GM18858 (cell line): ENCODE data around the gene GGT6.

Experiments used
- ATAC-seq: cut with Tn5 transposase; IDR thresholded peaks from one replicate; pipeline ENCODE4 v1.9.1; 2021; ENCODE audit not compliant: unreplicated experiment

GGT6 gene

DNA sequence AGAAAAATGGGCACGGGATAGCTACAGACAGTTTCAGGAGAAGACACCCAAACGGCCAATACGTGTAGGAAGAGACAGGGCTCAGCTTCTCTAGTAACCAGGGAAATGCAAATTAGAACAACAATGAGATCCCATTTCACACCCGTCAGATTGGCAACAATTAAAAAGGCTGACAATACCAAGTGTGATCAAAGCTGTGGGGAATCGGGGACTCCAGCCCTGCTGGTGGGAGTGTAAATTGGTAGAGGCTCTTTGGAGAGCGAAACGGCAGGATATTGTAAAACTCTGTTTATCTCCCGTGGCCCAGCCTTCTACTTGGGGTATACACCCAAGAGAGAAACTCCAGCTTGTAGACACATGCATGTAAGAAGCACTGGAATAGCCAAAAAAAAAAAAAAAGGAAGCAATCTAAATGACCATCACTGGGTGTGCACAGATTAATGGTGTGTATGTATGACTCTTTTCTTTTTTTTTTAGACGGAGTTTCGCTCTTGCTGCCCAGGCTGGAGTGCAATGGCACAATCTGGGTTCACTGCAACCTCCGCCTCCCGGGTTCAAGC lies 32.7 kb downstream of the GGT6 start:
- ATAC-seq, result no peak

DNA sequence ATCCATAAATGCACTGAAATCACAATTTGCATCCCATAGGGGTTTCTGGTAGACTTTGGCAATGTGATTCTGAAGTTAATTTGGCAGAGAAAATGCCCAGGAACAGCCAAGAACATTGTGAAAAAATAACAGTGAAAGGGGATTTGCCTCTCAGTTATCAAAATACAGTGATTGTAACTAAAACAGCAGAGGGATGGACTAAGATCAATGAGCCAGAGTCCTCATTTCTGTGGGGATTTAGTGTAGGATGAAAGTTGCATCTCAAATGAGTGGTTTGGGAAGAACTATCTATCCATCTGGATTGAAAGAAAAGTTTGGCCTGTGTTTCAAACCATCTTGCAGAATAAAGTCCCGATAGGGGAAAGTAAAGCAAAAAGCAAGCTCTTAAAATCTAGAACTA lies 33.2 kb downstream of the GGT6 start:
- no peak for ATAC-seq

DNA sequence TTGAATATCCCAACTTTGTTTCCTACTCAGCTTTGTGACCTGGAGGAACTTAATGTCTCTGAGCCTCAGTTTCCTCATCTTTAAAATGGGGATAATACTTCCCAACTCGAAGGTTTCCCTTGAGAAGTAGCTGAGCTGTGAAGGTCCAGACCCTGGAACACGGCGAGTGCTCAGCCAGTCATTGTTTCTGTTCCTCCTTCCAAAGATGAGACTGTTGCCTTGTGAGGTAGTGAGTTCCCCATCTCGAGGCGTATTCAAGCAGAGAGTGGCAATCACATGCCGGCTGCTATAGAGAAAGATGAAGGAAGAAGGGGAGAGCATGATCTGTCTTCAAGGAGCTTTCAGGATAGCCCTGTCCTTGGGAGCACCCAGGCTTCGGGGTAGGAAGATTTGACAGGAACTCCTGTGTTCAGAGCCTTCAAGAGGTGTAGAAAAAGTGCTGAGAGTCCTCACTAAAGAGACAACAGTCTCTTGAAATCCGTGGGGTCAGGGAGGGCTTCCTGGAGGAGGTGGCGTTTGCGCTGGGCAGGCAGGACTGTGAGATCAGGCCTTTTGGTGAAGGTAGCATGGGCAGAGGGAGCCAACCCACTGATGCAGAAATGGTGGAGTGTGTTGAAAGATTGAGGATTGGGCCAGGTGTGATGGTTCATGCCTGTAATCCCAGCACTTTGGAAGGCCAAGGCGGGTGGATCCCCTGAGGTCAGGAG lies 34.5 kb downstream of the GGT6 start:
- ATAC-seq, result no peak

DNA sequence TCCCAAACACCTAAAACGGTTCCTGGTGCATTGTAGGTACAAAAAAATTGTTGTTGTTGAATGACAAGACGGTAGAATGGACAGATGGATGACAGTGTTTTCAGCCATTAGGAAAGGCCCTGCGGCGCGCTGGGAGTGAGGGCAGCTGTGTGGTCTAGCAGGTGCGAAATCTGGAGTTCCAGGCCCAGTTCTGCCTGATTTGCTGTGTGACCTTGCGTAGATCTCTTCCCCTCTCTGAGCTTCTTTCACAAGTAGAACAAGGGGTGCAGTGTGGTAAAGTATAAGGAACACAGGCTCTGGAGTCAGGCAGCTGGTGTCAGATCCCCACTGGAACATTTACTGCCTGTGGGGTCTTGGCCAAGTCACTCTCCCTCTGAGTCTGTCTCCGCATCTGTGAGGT lies 36.4 kb downstream of the GGT6 start:
- no peak for ATAC-seq

DNA sequence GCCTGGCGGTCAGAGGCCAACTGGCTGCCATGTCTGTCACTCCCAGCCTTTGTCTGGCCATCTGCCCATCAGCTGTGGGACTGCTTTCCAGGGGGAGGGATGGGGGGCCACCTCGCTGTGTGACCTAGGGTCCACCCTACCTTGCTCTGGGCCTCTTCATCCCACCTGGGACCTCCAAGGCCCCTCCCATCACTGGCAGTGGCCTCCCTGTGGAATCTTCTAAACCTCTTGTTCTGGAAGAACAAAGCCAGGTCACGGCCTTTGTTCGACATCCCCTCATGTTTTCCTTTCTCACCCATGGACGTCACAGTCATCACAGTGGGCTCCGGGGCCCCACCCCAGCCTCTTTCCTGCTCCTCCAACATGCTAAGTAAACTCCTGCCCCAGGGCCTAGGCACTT lies 37.7 kb downstream of the GGT6 start:
- ATAC-seq, result no peak

DNA sequence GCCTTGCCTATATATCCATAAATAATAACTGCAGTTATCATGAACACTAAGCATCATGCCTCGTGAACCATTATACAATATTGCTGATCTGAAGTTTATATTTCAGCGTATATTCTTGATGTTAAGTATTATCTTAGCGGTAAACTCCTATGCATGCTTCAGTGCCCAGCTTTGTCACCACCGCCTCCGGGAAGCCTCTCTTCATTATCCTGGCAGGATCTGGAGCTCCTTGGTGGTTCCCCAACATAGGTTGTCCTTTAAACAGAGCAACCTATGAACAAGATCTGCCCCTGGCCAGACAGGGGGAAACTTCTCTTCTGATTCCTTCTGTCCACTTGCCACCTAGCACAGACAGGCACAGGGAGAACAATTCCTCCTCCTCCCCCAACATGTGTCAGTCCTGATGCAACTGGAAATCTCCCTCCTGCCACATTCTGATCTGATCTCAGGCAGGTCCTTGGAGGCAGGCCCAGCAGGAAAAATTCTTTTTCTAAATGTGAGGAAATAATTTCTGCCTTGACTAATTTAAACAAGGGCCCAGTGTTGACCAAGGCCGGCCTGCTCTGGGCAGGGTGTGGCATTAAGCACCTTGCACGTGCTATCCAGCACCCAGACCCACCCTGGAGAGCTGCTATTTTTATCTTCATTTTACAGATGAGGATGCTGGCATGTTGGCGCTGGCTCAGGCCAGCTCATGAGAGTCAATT lies 39.3 kb downstream of the GGT6 start:
- ATAC-seq, result no peak

DNA sequence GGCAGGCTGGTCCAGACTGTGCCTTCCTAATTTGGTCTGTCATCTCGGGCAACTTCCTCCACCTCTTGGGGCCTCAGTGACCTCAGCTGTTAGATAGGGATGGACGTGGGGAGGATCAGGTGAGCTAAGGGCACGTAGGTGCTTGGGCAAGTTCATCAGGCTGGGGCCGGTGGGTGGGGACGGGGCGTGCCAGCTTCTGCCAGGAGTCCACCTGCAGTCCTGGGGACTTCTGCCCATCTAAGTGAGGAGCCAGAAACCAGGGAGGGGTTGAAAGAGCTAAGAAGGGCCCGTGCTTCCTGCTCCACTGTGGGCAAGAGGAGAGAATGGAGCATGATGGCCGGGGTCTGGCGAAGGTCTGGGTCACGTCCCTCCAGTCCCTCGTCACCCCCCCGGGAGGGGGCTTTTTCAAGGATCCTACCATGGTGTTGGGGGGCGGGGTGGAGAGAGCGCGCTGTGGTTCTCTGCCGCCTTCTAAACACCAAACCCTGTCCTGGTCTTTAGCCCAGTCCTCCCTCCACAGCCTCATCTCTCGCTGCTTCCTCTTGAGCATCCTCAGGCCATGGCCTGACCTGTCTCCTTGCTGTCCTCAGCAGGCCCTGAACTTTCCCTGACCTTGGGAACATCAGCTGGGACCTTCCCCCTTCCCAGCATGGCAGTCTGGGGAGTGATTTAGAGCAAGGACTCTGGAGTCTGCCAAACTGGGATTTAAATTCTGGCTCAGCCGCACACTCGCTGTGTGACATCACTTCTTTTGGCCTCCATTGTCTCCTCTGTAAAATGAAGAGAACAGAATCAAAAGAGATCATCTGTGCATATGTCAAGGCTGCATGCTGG lies 40.1 kb downstream of the GGT6 start:
- ATAC-seq, result no peak

DNA sequence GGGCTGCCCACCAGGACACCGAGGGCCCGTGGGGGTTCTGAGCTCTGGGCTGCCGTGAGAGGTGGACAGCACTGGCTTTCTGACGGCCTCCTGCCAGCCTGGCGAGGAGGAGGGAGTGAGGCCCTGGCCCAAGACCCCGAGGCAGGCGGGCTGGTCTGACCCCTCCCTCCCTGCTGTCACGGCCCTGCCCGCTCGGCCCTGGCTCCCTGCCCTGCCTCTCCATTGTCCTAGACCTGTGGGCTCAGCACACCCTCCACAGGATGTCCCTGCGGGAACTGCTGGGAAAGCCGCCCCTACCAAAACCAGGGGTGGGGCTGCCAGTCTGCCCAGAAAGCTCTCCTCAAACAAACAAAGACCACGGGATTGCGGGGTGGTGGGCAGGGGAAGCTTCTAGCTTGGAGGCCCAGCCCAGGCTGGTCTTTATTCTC lies 41.0 kb downstream of the GGT6 start:
- ATAC-seq, result no peak

DNA sequence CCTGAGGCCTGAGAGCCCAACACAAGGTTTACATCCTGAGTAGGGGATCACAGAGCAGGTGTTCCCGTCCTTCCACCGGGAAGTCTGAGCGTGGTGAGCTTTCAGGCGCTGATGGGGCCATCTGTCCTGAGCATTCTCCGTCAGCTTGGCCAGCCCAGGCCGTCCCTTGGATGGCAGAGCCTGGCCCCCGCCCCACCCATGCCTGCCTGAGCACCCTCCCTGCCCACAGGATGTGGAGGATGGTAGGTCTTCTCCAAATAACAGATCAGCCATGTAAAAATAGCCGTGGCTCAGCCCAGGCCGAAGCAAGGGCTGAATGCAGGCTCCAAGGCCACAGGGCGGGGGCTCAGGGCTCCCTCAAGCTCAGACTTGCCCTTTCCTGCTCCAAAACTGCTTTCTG lies 41.5 kb downstream of the GGT6 start:
- no peak for ATAC-seq

DNA sequence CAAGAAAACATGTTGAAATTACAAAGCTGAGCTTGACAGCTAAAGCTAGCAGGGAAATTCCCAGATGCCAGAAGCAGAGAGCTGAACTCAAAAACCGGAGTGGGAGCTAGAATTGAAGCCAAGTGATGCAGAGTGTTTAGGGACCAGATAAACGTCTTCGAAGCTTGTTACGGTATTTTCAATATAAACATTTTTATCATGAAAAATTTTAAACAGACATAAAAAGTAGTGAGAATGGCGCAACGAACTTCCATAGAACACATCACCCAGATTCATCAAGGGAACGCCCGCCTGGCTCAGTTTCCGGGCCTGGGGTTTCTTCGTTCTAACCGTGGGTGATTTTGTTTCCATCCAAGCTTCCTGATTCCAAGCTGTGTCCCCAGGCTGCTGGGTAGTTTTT lies 43.6 kb downstream of the GGT6 start:
- no peak for ATAC-seq

DNA sequence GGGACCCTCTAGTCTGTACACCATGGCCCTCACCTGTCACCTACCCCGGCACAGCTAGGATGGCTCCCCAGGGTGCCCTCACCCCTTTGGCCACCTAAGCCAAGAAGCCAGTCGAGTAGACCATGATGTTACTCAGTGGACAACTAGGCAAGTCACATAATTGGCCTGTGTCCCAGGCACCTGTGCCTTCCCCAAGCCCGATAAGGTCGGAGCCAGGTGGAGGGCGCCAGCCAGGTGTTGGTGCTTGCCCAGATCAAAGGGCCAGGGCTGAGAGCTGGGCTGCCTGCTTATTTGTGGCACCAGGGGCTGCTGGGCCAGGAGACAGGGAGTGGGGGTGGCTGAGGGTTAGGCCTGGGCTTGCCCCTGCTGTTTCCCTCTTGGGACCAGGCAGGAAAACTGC lies 44.9 kb downstream of the GGT6 start:
- ATAC-seq, result no peak

DNA sequence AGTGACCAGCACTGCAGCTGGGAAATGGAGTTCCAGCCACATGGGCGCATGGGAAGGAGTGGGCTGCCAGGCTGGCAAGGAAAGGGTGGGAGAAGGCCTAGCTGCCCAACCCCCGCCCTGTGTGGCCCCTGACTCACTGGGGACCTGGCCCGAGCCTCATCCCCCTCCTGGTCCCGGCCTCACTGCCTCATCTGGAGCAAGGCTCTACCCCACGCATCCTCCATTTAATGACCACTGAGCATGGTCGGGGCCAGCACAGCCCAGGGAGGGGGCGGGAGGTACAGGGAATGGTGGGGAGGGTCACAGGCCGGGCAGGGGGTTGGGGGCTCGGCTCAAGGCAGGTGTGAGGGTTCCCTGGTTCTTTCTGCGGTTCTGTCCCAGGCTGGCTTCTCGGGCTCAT lies 45.6 kb downstream of the GGT6 start:
- no peak for ATAC-seq

DNA sequence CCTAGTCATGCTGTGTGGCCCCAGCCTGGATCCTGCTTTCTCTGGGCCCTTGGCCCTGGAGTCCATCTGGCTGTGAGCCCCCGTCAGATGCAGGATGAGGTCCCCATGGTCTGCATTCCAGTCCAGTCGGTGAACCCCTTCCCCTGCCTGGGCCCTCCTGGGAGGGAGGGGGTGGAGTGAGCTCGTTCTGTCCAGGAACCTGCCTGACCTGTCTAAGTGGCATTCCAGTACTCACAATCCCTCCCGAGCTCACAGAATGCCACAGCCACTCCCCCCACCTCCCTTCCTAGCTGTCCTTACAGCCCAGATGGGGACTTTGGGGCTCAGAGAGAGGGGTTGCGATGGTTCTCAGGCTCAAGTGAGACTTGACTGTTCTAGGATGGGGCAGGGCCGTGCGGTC lies 46.2 kb downstream of the GGT6 start:
- no peak for ATAC-seq

DNA sequence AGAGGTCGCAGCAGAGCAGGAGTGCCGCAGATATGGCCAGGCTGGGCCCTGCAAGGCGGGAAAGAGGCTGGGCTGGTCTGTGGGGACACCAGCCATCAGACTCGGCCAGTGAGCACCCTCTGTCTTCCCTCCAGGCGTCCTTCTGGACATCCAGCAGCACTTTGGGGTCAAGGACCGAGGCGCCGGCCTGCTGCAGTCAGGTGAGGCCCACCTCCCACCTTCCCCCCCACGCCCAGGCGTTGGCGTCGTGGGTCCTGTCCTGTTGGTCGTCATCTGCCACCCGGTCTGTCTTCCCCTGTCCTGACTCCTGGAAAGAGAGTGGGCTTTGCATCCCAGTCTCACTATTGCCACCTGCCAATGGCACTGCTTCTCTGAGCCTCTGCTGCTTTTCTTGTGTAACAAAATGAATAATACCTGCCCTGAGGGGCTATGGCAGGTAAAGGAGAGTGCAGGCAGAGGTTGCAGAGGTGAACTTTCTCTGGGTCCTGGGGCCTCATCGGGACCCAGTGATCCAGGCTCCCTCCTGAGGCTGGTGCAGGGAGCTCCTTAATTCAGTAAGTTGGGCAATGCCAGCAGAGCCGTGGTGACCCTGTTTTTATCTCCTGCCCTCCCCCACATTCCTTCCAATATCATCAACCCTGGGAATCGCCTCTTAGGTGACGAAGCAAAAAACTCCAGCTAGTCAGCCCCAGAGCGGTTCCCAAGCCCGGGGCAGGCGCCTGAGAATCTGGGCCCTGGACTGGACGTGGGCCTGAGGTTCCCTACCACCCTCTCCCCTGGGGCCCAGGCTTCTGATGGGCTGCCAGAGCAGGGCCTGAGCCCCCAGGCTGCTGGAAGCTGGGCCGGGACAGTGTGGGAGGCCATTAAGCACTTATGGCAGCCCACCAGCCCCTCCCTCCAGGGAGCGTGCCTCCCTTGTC lies 47.0 kb downstream of the GGT6 start:
- no peak for ATAC-seq

DNA sequence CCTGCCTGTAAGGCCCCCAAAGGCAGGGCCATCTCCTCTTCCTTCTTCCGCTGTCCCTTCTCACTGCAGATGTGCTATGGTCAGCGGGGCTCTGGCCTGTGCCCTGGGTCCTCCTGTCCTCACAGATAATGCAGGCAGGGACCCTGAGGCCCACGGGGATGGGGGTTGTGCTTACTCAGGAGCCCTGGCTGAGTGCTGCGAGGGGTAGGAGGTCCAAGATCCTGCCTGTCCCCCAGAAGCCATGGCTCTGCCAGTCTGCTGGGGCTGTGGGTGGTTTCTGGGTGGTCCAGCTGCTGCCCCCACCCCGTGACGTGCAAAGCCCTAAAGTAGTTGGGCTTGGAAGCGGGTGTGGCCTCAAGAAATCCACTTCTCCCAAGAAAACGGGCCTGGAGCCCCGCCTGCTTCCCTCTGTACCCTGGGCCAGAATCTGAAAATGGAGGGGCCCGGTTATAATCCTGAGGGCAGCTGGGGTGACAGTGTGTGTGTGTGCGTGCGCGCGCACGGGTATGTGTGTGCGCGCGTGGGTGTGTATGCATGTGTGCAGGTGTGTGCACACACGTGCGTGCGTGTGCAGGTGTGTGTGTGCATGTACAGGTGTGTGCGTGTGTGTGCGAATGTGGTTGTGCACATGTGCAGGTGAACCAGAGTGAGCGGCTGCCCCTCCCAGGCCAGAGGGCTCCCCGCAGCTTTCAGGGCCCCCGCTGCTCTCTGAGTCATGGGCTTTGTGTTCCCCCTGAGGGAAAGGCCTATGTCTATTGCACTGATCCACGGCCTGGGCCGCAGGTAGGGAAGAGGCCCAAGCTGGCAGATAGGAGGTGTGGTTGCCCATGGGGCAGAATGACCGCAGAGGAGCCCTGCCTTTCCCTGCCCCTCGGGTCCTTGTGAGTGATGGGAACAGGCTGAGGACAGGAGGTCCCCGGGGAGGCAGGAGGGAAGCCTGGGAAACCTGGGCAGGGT lies 47.9 kb downstream of the GGT6 start:
- no peak for ATAC-seq

DNA sequence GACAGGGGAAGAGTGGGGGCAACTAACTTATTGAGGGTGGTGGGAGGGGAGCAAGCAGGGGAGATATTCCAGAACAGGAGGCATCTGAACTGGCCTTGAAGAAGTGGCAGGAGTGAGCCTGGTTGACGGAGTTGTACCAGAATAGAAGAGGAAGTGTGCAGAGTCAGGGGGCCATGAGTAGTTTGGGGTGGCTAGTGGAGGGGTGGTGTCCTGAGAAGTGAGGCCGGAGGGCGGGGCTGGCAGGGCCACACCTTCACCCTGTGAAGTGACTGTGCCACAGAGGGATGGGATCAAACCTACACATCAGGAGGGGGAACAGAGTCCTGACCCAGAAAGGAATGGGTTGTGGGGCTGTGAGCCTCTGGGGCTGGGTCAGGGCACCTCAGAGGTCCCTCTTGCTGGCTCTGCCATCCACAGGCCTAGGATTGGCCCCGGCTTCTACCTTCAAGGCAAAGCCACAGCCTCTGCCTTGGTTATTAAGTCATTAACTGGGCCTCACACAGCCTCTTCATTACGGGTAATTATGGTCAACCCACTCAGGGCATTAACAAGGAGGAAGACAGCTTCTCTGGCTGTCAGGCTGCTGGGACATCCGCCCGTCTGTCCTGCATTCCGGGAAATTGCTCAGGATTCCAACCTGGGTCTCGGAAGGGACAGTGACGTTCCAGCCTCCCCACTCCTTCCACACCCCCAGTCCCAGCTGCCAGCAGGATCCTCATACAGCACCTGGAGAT lies 49.0 kb downstream of the GGT6 start:
- ATAC-seq, result no peak

DNA sequence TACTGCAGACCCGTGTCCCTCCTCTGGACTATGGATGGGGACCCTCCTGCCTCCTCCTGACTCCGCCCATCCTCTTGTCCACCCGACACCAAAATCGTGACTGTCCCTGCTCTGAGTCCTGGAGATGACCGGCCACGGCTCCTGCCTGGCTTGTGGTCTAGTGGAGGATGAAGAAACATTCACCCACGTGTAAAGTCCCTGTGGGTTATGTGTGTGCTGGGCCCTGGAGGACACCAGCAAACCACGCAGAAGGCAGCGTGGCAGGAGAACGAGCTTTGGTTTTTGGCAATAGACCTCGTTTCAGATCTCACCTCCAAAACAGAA lies 49.8 kb downstream of the GGT6 start:
- no peak for ATAC-seq

DNA sequence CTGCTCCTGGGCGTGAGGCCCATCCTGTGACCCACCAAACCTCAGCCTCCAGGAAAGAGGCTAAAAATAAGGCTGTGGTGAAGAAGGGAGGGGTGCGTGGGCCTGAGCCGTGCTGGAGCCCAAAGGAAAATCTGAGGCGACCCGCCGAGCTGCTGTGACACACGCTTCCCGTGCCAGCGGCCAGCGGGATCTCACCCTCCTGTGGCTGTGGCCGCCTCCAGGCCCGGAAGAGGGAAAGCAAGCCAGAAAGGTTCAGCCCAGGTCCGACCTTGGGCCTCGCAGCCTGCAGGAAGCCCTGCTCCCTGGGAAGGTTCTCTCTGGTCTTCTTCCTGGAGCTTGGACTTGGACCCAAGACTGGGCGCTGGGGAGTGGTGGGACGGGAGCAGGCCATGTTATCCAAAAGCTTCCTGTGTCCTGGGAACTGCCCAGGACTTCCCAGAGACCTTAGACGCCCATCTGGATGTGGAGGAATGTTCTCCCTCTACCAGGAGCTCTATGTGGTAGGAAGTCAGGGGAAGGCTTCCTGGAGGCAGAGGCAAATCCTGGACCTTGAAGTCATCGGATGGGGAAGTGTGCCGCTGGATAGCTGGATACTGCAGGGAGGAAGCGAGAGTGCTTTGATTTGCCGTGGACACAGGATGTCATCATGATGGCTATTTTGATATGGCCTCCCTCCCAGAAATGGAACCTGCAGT lies 50.3 kb downstream of the GGT6 start:
- no peak for ATAC-seq
